ENCODE measurements around the gene ZRANB1.

The ZRANB1 gene

GRCh38 chr10:125005312-125006187 lies 63.6 kb downstream of the ZRANB1 start:
- DNase-seq (ENCODE audit: low spot score) = no peak

GRCh38 chr10:125006188-125006680 lies 64.3 kb downstream of the ZRANB1 start:
- no peak for DNase-seq (ENCODE audit: low spot score)

- peak; percentile 68 for DNase-seq (ENCODE audit: low spot score)
These were observed 65.1 kb downstream of the ZRANB1 start for GRCh38 chr10:125006921-125007426.

GRCh38 chr10:125007436-125007835 lies 65.5 kb downstream of the ZRANB1 start:
- DNase-seq (ENCODE audit: low spot score) = no peak

- DNase-seq (ENCODE audit: low spot score) = no peak
These were observed 67.0 kb downstream of the ZRANB1 start for GRCh38 chr10:125008689-125009638.

GRCh38 chr10:125009661-125010161 lies 67.8 kb downstream of the ZRANB1 start:
- no peak for DNase-seq (ENCODE audit: low spot score)

GRCh38 chr10:125010362-125010761 lies 68.4 kb downstream of the ZRANB1 start:
- DNase-seq (ENCODE audit: low spot score) = no peak

- no peak for DNase-seq (ENCODE audit: low spot score)
These were observed 69.4 kb downstream of the ZRANB1 start for GRCh38 chr10:125011171-125011925.

- no peak for DNase-seq (ENCODE audit: low spot score)
These were observed 70.2 kb downstream of the ZRANB1 start for GRCh38 chr10:125011926-125012705.

GRCh38 chr10:125012851-125013528 lies 71.1 kb downstream of the ZRANB1 start:
- no peak for DNase-seq (ENCODE audit: low spot score)

- DNase-seq (ENCODE audit: low spot score) = no peak
These were observed 71.6 kb downstream of the ZRANB1 start for GRCh38 chr10:125013529-125013872.

GRCh38 chr10:125014086-125014830 lies 72.3 kb downstream of the ZRANB1 start:
- no peak for DNase-seq (ENCODE audit: low spot score)

- DNase-seq (ENCODE audit: low spot score) = no peak
These were observed 73.0 kb downstream of the ZRANB1 start for GRCh38 chr10:125014836-125015355.

GRCh38 chr10:125015356-125015944 lies 73.5 kb downstream of the ZRANB1 start:
- peak; percentile 53 for DNase-seq (ENCODE audit: low spot score)

- DNase-seq (ENCODE audit: low spot score) = peak; percentile 65
These were observed 74.2 kb downstream of the ZRANB1 start for GRCh38 chr10:125016123-125016522.

- DNase-seq (ENCODE audit: low spot score) = peak; percentile 78
These were observed 74.8 kb downstream of the ZRANB1 start for GRCh38 chr10:125016611-125017202.

- no peak for DNase-seq (ENCODE audit: low spot score)
These were observed 75.8 kb downstream of the ZRANB1 start for GRCh38 chr10:125017547-125018298.

Measured in globus pallidus (tissue), 1 donor.